A673 (cell line): ENCODE results near the gene TGDS.

Experiments used
- EZH2 ChIP-seq: fragments of 200-600 bp; sonication (generic); IDR thresholded peaks from 2 replicates; pipeline ENCODE4 v1.6.1; 2017; ENCODE audit warnings: borderline replicate concordance, low read depth, mild to moderate bottlenecking, mixed read lengths, antibody characterized with exemption, low read length; ENCODE audit not compliant: poor library complexity, severe bottlenecking
- TF ChIP-seq, protein P1 (sequence below): fragments of 300-800, 200-600 bp; sonication (generic); conservative IDR thresholded peaks from 2 replicates; pipeline ENCODE4 v1.5.1; 2017; ENCODE audit warnings: low read depth, mild to moderate bottlenecking, antibody characterized with exemption, low read length, moderate library complexity, mixed read lengths

DNA sequence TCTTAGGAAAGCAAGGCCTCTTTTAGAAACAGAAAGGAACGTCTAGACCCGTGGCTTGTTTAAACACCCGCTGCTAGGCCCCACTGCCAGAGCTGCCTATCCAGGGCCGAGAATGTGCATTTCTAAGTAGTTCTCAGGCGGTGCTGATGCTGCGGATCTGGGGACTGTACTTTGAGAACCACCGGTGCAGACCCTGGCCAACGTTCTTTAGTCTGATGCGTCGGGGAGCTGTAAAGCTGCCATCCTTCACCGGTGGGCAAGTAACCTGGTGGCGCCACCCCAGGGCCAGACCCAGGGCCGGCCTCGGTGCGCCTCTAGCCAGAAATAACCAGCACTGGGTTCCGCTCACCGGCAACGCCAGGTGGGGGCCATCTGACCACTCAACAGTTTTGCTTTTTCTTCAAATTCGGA is 47.1 kb downstream of the TGDS start:
- TF ChIP-seq, protein P1, sequence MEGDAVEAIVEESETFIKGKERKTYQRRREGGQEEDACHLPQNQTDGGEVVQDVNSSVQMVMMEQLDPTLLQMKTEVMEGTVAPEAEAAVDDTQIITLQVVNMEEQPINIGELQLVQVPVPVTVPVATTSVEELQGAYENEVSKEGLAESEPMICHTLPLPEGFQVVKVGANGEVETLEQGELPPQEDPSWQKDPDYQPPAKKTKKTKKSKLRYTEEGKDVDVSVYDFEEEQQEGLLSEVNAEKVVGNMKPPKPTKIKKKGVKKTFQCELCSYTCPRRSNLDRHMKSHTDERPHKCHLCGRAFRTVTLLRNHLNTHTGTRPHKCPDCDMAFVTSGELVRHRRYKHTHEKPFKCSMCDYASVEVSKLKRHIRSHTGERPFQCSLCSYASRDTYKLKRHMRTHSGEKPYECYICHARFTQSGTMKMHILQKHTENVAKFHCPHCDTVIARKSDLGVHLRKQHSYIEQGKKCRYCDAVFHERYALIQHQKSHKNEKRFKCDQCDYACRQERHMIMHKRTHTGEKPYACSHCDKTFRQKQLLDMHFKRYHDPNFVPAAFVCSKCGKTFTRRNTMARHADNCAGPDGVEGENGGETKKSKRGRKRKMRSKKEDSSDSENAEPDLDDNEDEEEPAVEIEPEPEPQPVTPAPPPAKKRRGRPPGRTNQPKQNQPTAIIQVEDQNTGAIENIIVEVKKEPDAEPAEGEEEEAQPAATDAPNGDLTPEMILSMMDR: no peak
- TF ChIP-seq EZH2: no peak
